Kidney tubule cell (primary cell): ENCODE results near the gene CUBN.

Experiments
- DNase-seq: peaks from one replicate; pipeline ENCODE4 v3.0.0-alpha.2; 2018; ENCODE audit warnings: low spot score

CUBN gene

DNA sequence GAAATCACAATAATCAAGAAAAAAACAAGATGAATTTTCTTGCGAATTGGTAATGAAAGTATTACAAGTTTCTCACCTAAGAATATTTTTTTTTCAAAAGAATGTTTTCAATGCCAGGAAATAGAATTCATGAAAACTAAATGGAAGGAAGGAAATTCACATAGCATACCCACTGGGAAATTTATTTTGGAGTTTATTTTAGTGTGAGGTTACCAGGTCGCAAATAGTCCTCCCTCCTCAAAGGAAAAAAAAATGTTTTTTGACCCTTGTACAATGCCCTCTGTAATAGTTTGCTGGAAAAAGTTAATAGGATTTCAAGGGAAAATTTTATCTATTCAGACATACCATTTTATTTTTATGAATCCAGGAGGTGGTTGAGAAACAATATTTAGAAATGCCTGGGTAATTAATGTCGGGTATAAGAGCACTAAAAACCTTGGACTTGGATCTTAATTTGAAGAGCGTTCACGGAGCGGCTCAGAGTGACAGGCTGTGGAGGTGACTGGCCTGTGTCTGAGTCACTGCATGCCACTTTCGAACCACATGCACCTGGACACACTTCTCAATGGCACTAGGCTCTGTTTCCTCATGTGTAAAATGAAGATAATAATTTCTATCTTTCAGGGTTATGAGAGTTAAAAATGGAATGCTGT, 28.2 kb downstream of the CUBN start:
- peak; percentile 77 for DNase-seq

DNA sequence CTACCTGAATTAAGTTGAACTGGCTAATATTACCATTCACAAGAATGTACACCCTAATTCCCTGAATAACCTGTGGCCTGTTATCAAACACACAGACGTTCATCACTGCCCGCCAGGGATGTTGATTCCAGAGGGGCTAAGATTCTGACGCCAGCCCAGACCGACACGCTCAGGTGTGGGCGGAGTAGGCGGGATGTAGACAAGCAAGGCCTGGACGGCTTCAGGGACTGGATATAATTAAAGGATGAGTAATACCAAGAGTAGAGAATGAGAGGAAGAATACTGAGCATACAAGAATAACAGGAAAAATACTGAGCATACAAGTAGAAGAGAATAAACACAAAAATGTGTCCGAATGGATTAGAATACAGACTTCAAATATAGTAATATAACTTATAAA, 29.0 kb downstream of the CUBN start:
- DNase-seq: peak; percentile 50

DNA sequence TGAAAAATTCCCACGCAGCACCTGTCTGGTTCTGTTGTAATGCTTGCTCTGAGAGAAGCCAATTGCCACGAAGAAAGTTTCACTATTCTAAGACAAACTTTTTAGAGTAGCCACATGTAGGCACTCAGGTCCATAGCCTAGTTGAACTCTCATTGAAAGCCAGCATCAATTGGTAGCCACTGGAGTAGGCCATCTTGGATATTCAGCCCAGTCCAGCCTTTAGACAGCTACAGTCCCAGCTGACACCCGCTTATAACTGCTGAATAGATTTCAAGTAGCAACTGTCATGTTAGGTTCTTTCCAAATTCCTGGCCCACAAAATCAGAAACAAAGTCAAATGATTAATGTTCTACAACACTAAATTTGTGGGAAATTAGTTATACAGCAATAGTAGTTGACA, 31.6 kb downstream of the CUBN start:
- no peak for DNase-seq

GRCh38 chr10:17094844-17095243, 34.8 kb downstream of the CUBN start:
- DNase-seq: no peak

GRCh38 chr10:17092986-17093803, 36.4 kb downstream of the CUBN start:
- no peak for DNase-seq

DNA sequence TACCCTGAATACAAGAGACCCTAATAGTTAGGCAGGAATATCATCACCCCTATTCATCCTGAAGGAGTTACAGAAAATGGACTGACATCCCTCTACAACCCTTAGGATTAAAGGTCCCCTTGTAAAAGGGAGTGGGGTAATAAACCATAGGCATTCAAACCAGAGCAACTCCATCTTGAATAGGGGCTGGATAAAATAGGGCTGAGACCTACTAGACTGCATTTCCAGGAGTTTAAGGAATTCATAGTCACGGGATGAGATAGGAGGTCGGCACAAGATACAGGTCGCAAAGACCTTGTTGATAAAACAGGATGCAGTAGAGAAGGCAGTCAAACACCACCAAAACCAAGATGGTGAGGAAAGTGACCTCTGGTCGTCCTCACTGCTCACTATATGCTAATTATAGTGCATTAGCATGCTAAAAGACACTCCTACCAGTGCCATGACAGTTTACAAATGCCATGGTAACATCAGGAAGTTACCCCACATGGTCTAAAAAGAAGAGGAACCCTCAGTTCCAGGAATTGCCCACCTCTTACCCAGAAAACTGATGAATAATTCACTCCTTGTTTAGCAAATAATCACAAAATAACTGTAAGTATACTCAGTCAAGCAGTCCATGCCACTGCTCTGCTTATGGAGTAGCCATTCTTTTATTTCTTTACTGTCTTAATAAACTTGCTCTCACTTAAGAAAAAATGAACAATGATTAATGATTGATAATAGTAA, 37.2 kb downstream of the CUBN start:
- DNase-seq: no peak

DNA sequence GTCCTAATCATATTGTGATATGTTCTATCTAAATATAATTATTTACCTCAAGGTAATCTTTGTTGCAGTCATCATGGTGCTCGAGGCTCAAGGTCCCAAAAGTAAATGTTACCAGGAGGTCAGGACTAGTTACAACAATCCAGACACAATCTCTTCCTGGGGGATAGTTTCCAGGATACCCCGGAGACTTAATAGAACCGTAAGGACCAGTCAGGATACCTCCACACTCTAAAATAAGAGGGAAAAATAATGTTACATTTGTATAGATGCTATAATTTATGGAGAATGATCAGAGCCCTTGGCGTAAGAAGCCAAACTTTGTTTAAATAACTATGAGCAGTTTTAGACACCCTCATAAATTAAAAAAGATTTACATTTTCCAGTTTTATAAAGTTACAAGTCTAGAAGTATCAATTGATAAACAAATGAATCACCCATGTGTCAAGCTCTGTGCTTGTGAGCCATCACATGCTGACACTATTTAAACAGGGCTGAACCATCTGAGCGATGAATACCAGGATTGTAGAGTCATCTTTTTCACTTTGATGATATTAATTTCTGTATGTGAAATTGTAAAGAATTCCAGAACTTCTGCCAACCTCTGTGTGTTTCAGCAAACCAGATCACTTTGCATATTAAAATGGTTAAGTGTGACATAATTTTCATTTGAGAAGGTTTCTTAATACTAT, 41.3 kb downstream of the CUBN start:
- DNase-seq: peak; percentile 72

DNA sequence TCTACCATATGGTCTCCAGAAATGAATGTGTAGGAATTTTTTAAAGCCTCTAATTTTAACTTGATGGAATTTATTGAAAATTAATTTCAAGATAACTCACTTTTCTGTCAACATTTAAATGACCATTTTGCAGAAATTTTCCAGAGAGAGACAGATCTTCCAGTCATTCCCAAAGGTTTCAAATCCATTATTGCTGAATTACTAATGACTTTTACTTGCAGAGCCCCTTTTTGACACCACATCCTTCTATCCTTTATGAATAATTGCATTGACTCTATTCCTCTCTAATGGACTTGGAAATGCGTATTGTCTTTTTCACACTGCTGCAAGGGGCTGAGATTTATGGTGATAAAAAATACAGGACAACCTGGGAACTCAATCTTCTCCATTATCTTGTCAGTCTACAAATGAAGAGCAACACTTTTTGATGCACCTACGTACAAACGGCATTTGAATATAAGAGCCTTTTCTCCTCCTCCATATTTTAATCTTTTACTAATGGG, 42.7 kb downstream of the CUBN start:
- no peak for DNase-seq

DNA sequence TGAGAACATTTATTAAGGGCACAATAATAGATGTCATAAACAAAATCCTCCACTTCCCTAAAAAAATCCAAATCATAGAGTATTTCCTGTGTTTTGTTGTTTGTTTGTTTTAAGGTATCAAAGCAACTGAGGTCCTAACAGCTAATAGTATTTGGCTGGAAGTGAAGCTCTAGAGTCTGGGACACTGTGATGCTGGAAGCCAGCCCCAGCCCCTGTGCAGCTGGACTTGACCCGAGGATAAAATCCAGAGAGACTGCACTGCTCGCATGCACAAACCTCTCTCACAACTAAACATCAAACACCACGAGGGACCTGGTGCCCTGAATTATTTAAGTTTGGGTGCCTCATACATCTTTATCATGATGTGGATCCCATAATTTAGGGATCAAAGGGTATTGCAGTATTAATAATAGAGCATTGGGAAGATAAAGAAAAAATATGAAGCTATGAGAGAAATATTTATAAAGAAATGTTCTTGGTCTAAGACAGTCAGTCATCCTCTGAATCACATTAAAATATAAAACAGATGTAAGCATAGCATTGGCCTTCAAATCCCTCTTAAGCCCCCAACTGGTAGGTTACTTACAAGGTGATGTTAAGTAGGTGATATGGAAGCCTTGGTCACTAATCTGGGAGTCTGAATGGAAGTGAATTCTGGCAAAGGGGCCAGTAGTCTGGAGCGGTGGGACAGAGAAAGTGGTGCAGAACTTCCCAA, 44.4 kb downstream of the CUBN start:
- no peak for DNase-seq

DNA sequence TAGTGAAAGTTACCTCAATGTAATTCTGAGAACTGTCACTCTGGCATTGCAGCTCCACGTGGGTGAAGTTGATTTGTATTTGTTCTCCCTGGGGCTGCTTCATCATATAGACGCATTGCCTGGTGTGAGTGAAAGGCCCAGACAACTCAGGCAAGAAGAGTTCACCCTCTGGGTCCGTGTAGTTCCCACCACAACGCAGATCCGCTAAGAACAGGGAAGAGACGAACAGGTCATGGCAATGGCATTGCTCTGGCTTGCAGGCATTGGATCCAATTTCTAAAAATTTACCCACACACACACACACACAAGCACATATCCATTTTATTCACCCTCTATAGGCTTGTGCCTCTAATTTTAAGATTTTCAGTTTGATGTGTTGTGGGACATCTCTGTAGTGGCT, 45.4 kb downstream of the CUBN start:
- DNase-seq: no peak

GRCh38 chr10:17081431-17081830, 48.2 kb downstream of the CUBN start:
- no peak for DNase-seq

- DNase-seq: no peak
Measured at GRCh38 chr10:17077890-17078289, 51.7 kb downstream of the CUBN start.

DNA sequence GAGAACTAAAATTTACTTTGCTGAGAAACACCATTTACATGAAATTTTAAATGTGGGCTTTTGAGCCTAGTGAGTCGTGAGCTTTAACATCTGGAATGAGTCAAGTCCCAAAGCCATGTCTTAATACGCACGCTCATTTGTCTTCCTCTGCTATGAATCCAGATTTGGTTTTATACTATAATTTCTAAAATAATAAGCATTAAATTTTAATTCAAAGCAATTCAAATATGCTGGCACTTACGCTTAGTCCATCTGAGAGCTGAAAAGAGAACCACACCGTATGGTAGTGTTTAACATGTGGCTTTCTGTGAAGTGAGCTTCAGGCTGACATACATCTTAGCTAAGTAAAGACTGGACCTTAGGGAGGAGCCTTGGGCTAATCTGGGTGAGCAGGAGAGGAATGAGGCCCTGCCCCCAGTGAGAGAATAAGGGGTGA, 52.2 kb downstream of the CUBN start:
- no peak for DNase-seq

DNA sequence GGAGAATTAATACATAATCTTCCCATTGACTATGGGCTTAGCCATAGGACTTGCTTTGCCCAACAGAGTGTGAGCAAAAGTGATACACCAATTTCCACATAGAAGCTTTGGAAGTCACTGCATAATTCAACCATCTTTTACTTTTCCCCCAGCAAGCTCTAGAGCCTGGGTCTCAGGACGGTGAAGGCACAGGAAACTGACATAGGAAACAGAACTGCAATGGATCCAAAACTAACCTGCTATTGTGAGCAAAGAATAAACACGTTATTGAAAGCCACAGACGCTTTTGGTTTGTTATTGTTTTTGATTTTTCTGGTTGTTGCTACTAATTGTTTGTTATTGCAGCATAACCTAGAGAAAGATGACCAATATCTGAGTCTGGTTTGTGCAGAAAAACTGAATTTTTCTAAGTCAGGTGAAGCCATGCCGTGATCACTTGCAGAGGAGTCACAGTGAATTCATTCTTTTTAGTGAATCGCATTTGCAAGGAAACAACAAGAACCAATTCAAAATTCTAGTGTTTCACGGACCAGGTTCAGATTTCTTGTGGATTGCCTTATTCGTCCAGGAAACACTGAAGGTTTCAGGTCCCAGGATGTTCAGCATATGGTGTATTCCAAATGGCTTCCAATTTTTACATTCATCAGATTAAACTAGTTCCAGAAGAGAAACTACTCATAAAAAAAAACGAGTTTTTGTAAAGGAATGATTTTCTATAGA, 52.8 kb downstream of the CUBN start:
- no peak for DNase-seq

GRCh38 chr10:17075533-17076359, 53.9 kb downstream of the CUBN start:
- peak; percentile 87 for DNase-seq

DNA sequence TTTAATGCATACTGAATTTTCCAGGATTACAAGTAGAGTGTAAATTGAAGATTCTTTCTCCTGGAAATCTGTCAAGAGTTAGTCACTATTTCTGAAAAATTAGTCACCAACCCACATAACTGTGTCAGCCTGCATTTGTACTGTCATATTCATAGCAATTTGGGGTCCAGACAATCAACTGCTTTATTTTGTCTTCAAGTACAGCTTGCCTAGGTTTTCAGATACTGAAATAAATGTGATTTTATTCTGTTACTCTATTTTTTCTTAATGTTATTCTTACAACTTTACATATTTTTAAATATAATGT, 55.1 kb downstream of the CUBN start:
- peak; percentile 84 for DNase-seq

- no peak for DNase-seq
Measured at GRCh38 chr10:17073725-17074540, 55.7 kb downstream of the CUBN start.

DNA sequence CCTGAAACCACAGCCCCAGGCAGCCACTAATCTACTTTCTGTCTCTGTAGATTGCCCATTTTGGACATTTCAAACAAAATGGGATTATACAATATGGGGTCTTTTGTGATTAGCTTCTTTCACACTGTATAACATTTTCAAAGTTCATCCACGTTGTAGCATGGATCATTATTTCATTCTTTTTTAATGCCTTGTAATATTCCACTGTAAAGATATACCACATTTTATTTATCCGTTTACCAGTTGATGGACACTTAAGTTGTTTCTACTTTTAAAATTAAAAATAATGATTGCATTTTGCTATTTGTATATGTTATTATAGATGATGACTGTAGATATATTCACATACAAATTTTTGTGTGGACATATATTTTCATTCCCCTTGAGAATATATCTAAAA, 60.7 kb downstream of the CUBN start:
- no peak for DNase-seq
